HG03575 (cell line): ENCODE results near the gene KCNMB2.

ENCODE experiments used
- ATAC-seq: cut with Tn5 transposase; IDR thresholded peaks from one replicate; pipeline ENCODE4 v1.9.1; 2021; ENCODE audit not compliant: unreplicated experiment, insufficient number of reproducible peaks, low FRiP score; ENCODE audit errors: extremely low read depth

Gene KCNMB2

DNA sequence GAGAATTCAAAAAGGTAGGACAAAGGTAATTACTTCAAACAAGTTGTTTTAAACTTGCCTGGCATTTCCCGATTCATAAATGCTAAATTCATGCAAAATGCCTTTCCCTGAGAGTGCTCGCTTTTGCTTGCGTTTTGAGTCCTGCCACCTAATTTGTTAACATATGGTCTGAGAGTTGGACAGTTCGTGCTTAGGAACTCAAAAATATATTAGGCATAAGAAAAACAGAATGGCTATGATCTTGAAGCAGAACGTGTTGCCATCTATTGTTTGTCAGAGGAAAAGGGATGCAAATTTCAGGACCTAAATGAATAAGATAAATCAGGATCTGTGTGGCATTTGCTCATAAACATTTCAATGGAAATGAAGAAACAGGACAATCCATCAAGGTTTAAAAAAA lies 339.6 kb downstream of the KCNMB2 start:
- ATAC-seq, result no peak

DNA sequence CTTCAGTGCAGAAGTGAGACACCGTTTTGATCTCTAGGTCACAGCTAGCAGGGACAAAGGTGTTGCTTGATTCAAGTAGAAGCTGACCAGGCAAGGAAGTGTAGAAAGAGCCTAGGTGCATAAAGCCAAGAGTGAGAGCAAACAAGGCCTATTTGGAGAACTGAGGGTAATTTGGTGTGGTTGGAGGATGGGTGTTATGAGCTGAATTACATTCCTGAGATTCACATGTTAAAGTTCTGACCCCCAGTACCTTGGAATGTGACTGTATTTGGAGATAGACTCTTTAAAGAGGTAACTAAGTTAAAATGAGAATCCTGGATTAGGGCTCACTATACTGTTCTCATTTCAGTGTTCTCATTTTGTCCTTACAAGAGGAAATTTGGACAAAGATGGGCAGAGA lies 344.0 kb downstream of the KCNMB2 start:
- no peak for ATAC-seq
